Midbrain (tissue), 1 donor: ENCODE data around the gene TBC1D28.
"Not testable (repeated sequence)": the region's sequence is repeated elsewhere in the genome, so short reads cannot be mapped to it uniquely, and the experiment has no call there.

Experiments used
- DNase-seq: peaks from one replicate; lab custom pipeline; 2025; lab: John Stamatoyannopoulos, UW

The TBC1D28 gene

GRCh38 chr17:18613016-18613415, 31.2 kb downstream of the TBC1D28 start:
- DNase-seq: not testable (repeated sequence)

GRCh38 chr17:18593138-18593537, 51.1 kb downstream of the TBC1D28 start:
- DNase-seq: not testable (repeated sequence)
